ENCODE data around the gene RARRES2.
"Not testable (repeated sequence)": the region's sequence is repeated elsewhere in the genome, so short reads cannot be mapped to it uniquely, and the experiment has no call there.

Gene RARRES2

DNA sequence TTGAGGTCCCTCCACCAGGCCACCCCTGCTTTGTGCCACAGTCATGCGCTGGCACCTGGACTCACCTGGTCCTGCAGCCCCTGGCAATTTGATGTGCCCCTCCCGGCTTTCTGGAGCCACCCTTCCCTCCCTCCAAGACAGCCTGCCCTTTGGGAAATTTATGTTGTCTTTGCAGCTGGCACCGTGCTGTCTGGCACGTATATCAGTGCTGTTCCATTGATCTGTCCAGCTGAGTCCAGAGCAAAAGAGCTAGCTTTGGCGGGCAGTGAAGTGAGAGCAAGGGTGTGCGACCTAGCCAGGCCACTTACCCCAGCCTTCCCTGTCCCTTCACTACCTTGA lies 5.7 kb downstream of the RARRES2 start:
- DNase-seq, result no peak

- no peak for DNase-seq
Measured at GRCh38 chr7:150335108-150335773, 6.2 kb downstream of the RARRES2 start.

DNA sequence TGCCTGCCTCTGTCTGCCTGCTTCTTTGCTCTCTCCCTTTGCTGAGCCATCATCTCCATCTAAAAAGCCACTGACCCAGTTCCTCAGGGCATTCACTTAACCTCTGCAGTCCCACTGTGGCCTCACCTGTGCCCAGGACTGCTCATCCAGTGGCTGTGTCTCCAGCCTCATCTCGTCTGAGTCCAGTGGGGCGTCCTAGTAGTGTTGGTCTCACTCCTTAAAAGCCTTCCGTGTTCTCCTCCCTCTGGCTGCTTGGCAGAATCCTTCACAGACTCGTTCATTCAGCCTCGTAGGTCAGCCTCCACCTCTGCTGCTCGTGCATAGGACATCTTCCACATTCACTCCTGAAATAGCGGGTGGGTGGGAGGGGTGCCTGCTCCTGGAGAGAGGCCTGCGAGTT lies 7.3 kb downstream of the RARRES2 start:
- no peak for DNase-seq

- no peak for DNase-seq
Measured at GRCh38 chr7:150333659-150334058, 7.8 kb downstream of the RARRES2 start.

DNA sequence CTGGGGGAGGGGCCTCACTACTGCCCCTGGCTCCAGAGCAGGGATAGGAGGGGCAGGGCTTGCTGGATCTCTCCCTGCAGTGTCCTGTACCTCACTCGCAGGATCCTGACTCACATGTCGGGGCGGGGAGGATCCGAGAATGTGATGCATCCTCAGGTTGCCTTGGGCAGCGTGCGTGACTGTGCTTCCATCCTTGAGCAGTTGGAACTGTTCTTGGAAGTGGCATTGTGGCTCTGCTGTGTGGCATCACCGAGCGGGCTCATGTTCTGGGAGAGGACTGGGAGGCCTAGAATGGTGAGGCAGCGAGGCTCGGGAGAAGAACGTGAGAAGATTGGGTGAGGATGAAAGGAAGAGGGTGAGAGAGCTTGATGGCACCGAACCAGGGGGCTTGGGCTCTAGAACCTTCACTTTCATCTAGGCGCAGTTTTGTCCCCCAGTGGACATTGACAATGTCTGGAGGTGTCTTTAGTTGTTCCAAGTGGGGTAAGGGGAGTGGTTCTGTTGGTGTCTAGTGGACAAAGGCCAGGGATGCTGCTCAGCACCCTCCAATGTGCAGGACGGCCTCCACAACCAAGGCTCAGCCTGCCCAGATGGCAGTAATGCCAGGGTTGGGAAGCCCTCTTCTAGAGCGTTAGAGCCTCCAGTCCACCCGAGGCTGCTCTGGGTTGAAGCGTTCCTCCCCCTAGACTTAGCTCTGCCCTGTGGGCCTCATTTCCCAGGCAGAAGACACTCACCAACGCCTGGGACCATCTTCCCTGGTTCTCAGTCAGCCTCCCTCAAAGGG lies 8.4 kb downstream of the RARRES2 start:
- DNase-seq, result no peak

- no peak for DNase-seq
Measured at GRCh38 chr7:150330211-150330885, 11.1 kb downstream of the RARRES2 start.

DNA sequence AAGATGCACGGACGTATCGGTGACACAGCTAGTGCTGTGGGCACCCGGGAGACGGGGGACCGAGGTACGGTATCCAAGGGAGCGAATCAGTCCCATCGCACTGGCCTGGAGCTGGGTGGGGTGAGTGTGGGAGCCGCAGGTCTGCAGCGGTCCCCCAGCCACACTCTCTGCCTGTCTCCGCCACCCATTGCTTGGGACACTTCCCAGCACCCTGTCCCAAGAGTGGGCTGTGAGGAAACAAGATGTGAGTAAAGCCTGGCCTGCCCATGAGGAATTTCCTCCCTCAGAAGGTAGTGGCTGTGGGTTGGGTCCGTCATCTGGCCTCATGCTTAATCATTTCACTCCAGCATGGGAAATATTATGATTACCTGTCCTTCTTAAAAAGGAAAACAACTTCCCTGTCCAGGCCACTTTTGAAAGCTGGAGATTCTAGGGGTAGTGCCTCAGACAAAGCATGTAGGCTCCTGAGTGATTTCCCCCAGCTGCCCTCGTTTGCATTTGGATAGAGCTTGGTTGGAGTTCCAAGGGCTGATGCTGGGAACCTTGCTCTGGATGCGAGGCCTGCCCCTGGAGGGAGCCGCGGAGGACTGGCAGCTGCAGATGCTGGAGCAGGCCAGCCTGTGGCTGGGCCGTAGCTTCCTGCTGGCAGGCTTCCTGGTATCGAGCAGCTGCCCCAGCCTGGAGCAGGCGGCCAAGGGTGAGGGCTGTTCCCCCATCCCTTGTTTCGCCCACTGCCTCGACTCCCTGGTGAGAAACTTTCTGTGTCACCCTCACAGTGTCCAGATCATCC lies 11.9 kb downstream of the RARRES2 start:
- no peak for DNase-seq

DNA sequence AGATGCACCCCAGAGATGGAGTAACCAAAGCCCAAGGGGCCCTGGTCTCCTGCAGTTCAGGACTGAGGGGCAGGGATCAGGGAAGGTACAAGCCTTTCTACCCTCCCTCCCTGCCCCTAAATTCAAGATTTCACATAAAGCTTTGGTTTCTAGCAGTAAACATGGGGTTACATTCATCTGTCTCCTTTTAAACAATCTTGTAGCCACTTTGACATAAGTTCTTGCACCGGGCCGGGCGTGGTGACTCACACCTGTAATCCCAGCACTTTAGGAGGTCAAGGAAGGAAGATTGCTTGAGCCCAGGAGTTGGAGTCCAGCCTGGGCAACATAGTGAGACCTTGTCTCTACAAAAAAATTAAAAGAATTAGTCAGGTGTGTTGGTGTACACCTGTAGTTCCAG lies 14.1 kb downstream of the RARRES2 start:
- DNase-seq, result no peak

DNA sequence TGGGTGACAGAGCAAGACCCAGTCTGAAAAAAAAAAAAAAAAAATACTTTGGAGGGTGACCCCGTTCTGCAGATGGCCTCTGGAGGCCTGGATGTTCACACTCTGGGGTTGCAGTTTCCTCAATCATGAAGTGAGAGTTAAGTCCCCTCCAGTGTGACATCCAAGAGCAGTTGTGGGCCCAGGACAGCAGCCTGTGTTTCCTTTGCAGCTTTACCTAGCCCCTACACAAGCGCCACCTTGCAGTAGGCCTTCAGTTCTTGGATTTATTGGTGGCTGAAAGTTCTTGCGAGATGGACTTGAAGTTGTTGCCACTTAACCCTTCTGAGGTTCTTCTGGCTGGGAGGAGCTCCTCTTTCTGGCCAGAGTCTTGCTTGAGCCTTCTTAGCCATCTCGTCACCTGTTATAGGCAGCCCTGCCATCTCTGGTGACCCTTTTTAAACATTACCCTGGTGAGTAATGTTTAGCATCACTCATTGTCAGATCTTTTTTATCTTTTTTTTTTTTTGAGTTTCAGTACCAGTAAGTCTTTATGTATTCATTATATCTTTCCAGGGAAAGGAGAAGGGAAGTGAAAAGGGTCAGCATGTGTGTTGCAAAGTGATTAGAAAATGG lies 14.7 kb downstream of the RARRES2 start:
- no peak for DNase-seq

DNA sequence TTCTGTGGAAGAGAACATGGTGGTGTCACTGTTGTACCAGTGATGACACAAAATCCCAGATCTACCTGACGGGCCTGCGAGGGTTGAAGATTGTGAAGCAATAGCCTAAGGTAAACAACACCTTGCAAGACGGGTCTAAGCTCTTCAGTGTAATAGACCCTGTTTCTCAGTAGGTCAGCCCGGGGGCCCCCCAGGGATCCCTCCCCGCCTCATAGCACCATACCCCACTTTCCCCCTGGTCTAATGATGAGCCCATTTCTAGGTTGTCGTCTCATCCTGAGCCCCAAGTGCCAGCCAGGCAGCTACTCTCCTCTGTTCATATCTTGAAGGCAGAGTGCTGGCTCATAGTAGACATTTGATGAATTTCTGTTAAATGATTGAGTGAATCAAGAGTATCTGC lies 15.5 kb downstream of the RARRES2 start:
- no peak for DNase-seq

- no peak for DNase-seq
Measured at GRCh38 chr7:150325110-150325611, 16.3 kb downstream of the RARRES2 start.

- no peak for DNase-seq
Measured at GRCh38 chr7:150324373-150324961, 17.0 kb downstream of the RARRES2 start.

- DNase-seq, result no peak
Measured at GRCh38 chr7:150323682-150324372, 17.6 kb downstream of the RARRES2 start.

- peak; percentile 86 for DNase-seq
Measured at GRCh38 chr7:150322833-150323681, 18.4 kb downstream of the RARRES2 start, which contains the start of the genes ACTR3C and LRRC61. Gene ACTR3C (minus strand): TSS chr7:150323545. CDS start chr7:150295296, 28,249 bp downstream. Gene LRRC61 (plus strand): TSS chr7:150323355. CDS start chr7:150336862, 13,507 bp downstream.

- DNase-seq, result peak; percentile 75
Measured at GRCh38 chr7:150322114-150322832, 19.2 kb downstream of the RARRES2 start.

- DNase-seq, result no peak
Measured at GRCh38 chr7:150321788-150322113, 19.7 kb downstream of the RARRES2 start.

DNA sequence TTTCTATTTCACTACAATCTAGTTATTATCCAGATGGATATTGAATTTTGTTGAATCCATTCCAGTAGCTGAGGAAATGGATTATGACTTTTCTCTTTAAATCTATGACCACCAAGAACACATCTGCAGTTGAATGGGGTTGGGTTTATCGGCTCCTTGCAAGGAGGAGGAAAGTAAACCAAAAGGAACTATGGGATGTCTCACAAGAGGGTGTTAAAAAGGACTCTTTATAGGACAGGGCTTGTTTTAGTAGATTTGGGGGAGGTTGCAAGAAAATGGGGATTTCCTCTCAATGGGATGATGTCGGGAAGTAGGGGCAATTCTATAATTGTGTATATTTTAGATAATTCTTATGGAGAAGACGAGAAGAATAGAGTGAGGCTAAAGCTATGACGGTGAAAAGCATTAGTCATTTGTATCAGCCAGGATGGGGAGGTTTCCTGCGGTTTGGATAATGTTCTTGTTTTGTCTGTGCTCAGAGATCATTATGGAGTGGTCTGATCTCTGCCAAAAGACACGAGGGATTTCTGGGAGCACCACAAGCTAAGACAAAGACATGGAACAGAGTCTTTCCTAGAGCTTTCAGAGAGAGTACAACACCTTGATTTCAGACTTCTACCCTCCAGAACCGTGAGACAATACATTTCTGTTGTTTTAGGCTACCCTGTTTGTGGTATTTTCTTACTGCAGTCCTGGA lies 23.5 kb downstream of the RARRES2 start:
- DNase-seq, result no peak

GRCh38 chr7:150316987-150317386 lies 24.4 kb downstream of the RARRES2 start:
- DNase-seq, result not testable (repeated sequence)

DNA sequence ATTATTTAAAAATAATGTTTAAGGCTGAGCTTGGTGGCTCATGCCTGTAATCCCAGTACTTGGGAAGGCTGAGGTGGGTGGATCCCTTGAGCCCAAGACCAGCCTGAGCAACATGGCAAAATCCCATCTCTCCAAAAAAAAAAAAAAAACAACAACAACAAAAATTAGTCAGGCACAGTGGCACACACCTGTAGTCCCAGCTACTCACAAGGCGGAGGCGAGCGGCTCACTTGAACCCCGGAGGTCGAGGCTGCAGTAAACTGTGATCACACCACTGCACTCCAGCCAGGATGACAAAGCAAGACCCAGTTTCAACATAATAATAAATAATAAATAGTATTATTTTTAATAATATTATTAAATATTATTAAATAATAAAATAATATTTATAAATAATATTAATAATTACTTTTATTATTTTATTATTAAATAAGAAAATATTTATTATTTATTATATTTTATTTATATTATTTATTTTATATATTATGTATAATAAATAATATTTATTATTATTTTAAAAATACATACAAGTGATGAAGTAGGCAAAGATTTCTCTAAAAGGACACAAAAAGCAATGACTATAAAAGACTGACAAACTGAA lies 26.7 kb downstream of the RARRES2 start:
- no peak for DNase-seq
